ENCODE results near the gene FAM107B.

FAM107B gene

DNA sequence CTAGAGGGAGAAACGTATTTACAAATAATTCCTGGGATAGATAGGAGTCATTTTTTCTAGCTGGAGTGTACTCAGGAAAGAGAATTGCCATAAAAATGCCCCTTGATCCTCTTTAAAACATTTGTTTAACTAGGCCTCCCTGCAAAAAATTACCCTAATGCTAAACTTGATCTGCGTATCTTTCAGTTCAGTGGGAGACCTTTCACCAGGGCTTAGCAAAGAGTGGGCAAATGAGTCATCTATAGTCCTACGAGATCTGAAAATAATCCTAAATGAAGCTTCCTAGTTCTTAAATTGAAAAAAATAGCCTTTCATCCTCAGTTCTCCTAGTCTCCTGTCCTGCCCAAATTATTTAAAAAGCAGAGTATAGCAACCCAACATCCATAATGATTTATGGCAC lies 245.3 kb downstream of the FAM107B start:
- no peak for DNase-seq

DNA sequence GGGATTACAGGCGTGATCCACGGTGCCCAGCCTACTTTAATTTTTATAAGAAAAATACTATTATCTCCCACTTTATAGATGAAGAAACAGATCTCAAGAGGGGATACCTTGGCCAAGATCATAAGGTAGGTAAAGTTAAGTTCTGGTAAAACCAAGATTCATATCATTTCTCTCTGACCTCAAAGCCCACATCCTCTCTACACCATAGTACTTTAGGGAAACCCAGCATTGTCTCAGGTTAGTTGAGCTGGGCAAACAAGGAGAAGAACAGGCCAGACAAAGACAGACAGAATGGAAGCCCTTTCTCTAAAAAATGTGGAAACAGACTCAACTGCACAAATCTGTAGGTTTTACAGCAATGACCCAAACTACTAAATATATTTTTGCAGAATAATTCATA lies 246.2 kb downstream of the FAM107B start:
- no peak for DNase-seq

DNA sequence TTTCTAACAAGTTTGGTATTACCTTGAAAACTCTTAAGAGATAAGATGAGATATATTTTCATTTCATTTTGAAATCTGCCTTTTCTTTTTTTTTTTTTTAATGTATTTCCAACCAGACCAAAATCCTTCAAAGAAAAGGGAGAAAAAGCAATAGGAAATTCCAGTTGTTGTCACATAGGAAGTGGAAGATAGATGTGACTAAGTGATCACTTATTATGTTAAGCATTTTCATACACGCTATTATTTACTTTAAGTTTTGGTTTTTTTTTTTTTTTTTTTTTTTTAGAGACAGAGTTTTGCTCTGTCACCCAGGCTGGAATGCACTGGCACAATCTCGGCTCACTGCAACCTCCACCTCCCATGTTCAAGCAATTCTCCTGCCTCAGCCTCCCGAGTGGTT lies 246.8 kb downstream of the FAM107B start:
- no peak for DNase-seq

DNA sequence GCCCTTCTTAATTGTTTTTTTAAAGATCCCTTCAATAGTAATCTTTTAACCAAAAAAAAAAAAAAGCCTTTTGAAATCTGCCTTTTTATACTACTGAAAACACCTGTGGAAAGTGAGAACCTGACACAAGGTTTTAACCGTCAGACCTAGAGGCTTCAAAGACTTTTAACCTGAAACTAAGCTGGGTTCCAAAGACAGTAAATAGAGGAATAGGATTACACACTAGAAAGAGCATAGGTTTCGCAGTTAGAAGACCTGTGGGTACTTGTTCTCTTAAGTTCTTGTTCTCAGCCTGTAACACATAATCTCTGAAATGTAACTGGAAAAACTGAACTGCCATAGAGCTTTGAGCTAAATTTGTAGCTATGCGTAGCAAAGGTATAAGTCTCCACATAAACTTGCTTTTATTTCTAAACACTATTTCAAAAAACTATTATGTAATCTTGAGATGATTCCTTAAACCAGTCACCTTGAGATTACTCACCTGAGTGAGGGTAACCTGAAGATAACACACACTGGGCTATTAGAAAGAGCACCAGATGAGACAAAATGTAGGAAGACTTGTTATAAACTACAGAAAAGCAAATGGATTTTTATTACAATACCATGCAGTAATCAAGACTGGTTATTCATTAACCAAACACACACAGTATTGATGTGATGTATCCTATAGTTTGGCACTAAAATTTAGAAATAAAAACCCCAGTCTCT lies 247.4 kb downstream of the FAM107B start:
- DNase-seq: no peak

DNA sequence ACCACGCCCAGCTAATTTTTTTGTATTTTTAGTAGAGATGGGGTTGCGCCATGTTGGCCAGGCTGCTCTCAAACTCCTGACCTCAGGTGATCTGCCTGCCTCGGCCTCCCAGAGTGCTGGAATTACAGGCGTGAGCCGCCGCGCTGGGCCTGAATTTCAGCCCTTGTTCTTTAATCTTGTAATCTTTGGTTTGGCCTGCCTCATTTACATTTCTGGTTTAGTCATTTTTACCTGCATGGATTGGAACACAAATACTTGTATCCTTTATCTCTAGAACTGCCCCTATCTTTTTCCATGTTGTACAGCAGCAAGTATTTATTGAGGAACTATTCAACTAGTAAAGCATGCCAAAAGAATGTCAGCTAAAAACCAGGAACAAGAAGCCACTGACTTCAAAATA lies 248.4 kb downstream of the FAM107B start:
- no peak for DNase-seq

DNA sequence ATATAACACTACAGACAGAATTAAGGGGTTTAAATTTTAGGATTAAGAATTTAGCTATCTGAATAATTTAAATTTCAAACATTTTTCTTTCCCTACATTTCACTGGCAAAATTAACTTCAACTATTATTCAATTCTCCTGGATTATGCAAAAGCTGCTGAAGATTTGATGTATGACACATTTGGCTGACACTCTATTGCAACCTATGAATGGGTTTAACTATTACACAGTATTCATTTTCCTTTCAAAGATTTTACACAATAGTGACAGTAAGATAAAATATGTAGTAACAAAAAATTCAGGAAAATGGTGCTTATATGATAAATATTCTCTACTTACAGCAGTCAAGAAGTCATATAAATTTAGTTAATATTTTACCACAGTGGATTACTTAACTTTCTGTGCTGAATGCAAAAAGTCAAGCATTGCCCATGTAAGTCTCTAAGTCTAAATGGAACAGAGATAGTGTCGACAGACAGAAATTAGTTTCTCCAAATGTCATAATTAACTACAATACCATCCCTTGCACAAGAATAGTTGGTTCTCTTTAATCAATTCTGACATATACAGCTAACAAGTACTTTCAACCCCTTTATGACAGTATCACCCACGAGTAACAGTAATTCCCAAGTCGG lies 249.9 kb downstream of the FAM107B start:
- DNase-seq: no peak

DNA sequence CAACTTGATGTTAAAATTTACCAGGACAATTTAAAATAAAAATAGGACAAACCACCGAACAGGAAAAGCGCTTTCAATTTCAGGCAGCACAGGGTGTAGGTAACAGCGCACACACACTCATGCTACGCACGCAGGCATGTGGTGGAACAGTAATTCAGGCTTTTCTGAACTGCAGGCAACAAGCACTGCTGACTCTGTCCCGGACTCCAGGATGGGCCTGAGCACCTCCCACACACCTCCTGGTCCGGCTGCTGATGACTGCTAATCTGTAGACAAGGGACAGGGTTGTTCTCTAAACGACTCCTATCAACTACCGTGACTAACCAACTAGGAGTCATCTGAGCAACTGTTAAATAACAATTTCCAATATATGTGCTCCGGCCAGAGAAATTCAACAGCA lies 251.4 kb downstream of the FAM107B start:
- no peak for DNase-seq

DNA sequence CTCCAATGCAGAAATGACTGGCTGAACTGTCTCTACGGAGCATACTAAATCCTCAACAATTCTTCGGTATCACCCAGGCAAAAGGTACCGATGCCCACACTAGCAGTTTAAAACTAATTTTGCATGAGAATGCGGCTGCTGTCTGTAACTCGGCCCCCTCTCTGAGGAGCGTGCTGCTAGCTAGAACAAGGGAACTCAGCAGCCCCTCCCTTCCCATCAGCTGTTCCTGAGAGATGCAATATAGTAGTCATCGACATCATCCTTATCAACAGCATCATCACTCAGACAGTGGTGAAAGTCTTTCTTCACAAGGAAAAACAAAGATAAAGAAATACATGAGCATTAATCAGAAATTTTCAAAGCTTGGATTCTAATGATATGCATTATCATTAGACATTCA lies 254.9 kb downstream of the FAM107B start:
- DNase-seq: no peak

DNA sequence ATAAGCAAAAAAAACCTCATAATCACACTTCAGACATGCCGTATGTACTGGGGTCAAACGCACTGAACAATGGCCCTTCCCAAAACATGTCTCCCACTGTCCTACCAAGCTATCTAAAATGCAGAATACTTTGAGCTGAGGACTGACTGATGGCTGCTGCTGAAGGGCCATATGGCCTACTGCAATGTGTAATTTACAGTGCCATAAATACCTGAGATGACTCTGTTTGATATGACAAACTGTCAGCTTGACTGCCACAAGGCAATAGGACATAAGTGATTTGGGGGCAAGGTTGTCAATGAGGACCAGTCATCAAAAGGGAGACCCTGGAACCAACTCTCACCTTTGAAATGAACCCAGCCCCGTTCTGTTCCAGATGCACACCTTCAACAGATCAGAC lies 256.5 kb downstream of the FAM107B start:
- no peak for DNase-seq

DNA sequence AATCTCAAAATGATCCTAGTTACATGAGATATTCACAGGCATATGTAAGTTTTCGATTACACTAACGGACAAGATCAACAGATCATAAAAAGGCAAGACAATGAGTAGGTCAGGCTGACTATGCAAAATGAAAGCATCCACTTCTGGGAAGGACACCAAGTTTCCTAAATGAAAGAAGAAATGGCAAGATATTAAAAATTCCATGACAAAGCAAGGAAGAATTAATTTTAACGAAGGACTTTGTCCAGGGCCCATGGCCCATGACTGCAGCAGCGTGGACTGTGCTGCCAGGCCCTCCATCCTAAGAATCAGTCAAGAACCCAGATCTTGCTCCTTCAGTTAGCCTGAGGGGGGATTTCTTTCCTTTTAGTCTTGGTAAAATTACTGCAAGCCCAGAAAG lies 261.6 kb downstream of the FAM107B start:
- no peak for DNase-seq

DNA sequence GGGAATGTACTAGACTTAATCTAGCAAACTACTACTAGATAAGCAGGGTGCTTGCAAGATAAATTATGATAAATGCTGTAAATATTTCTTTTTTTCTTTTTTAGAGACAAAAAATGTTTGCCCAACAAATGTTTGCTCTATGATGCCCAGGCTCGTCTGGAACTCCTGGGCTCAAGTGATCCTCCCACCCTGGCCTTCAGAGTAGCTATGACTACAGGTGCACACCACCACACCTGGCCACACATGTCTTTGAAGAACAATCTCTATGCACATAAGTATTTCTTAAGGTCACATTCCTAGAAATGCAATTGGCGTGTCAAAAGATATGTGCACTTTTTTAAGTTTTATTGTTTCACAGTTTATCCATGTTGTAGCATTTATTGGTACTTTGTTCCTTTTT lies 264.4 kb downstream of the FAM107B start:
- DNase-seq: no peak

DNA sequence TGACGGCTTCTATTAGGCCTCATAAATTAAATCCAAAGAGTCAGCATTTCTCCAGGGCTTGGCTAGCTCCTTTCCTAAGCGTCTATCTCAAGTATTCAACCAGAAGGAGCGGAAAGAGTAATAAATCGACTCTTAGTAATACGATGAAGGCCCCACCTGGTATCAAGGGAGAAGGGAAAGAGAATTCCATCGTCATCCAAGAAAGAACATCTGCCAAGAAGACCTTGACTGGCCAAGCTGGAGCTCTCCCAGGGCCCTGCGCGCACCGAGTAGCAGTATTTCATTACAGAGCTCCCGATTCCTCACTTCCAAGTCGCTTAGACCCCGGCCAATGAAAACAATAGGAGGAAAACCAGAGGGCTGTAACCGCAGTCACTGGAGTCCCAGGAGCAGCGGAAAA lies 266.0 kb downstream of the FAM107B start:
- no peak for DNase-seq

DNA sequence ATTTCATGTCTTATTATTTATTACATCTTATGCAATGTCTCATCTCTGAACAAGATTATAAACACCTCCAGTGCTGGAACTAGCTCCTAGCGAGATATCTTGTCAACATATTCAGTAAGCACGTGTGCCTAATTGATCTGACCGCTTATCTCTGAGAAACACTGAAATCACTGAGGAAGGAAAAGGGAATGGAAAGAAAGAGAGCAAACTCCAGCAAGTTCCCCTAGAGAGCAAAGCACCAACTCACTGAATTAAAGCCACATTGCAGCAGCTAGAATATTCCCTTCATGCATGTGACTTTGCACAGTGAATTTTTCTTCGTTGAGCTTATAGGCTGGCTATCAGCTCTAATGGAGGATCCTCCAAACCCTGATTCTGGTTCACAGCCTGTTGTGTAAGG lies 266.9 kb downstream of the FAM107B start:
- DNase-seq: no peak

DNA sequence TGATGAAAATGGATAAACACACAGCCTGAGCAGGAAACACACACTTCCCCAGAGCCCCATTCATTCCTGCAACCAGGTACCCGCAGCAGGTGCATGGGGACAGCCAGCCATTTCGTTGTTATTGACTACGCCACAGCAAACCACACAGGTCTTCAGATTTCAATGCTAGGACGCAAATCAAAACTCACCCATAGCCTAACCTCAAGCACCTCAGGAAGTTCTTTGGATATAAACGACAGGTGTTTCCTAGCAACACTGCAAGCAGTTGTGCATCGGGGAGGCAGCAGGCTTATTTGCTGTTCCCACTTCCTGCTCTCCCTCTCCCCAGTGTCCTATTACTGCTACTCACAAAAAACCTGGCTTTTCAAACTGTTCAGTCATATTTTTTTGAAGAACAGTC lies 267.5 kb downstream of the FAM107B start:
- DNase-seq: no peak

DNA sequence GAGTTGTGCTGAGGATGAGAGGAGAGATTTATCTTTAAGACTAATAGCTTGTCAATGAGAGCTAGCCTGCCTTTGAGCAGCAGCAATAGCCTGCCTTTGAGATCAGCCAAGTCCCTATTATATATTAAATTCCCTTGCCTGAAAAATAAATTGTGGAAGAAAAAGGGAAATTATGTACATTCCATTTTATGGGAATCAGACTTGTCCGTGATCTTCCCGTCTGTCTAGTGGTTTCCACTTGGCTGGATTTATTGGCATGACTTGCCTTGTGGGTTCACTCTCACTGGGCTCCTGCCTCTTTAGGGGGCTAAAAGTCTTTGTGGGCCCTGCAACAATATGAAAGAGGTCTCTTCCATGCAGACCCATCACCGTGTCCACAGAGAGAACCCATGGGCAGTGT lies 272.3 kb downstream of the FAM107B start:
- peak; percentile 33 for DNase-seq

DNA sequence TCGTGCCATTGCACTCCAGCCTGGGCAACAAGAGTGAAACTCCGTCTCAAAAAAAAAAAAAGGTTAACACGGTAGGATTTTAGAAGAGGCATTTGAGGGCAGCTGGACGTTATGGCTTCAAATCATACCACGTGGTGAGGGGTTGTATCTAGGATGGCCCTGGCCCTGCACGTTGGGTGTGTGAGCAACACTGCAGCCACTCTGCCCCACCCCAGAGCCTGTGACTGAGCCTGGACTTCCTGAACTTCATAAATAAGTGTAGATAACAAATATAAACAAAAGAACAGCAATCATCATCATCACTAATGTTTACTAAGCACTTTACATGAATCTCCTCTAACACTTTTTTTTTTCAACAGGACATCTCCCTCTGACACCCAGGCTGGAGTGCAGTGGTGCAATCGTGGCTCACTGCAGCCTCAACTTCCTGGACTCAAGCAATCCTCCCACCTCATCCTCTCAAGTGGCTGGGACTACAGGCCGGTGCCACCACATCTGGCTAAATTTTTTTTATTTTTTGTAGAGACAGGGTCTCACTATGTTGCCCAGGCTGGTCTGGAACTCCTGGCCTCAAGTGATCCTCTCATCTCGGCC lies 274.4 kb downstream of the FAM107B start:
- DNase-seq: no peak

DNA sequence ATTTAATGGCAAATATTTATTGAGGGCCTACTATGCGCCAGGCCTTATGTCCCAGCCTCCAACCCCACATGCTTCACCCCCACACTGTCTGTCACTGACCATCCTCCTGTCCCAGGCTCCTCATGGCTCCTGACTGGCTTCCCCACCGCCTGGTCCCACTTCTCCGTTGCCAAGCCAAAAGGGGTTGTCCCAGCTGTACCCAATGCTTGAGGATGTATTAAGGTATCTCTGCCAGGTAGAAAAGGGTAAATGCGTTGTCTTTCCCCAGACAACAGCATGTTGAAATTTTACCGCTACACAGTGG lies 275.1 kb downstream of the FAM107B start:
- DNase-seq: no peak

DNA sequence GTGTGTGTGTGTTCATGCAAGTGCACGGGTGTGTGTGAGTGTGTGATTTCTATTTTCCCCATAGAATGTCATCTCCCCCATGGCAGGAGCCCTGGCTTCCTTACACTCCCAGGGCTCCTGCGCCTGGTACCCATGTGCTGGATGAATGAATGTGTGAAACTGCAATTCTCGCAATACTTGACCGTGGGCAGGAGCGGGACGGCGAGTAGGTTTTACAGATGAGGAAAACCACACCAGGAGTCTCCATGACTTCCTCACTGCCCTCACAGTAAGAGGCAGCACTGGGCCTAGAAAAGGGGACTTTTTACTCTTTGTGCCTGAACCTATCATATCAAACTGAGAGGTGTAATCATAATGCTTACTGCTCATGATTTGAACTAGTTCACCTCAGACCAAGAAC lies 276.4 kb downstream of the FAM107B start:
- no peak for DNase-seq

DNA sequence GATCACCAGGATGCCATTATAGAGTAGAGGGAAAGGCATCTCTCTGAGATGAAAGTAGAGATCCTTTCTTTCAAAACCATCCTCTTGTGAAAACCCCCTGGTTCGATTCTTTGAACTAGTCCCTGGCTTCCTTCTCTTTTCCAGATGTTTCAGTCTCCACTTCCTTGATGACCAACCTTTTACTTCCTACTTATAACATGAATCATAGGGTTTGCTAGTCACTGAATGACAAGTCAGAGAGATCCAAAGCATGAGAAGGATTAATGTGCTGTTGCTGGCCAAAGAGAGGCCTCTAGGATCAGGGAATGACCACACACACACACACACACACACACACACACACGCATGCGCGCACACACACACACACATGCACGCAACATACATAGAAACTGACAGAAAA lies 282.9 kb downstream of the FAM107B start:
- DNase-seq: no peak

DNA sequence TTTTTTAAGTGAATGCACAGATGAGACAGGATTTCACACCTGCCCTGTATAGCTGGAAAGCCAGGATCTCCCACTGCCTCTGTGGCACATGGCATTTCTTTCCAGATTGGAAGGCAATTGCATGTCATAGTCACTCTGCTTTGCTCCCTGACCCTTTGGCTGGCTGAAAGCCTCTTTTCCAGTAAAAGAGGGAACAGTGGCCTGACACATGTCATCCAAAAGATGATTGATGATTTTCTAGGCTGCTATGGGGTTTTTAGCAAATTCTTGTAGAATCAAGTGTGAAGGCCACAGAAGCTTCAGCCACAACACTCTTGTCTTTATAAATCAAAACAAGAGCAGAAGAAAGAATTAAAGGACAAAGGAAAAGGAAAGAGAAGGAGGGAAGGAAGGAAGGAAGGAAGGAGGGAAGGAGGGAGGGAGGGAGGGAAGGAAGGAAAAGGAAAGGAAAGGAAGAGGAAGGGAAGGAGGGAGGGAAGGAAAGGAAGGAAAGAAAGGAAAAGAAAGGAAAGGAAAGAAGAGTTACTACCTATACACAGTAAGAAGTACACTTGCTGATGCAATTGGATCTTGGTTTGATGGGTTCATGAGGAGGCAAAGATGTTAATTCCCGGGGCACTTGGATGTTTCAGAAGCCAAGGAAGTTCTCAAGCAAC lies 285.0 kb downstream of the FAM107B start:
- no peak for DNase-seq

DNA sequence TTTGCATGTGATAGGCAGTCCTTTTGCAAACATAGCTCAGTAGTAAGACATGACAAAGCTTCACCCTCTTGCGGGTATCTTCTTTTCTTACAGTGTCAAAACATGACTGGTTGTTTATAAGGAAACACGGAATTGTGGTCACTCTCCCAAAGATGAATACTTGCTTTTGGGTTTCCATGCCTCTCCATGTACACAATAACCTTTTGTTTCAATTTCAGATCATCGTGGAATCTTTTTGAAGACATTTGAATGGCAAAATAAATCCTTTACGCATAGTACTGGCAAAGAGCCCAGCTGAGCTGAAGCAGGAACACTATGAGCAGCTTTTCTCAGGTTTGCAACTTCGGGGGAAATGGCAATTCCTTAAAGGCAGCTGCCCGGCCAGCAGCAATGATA lies 287.2 kb downstream of the FAM107B start:
- no peak for DNase-seq

DNA sequence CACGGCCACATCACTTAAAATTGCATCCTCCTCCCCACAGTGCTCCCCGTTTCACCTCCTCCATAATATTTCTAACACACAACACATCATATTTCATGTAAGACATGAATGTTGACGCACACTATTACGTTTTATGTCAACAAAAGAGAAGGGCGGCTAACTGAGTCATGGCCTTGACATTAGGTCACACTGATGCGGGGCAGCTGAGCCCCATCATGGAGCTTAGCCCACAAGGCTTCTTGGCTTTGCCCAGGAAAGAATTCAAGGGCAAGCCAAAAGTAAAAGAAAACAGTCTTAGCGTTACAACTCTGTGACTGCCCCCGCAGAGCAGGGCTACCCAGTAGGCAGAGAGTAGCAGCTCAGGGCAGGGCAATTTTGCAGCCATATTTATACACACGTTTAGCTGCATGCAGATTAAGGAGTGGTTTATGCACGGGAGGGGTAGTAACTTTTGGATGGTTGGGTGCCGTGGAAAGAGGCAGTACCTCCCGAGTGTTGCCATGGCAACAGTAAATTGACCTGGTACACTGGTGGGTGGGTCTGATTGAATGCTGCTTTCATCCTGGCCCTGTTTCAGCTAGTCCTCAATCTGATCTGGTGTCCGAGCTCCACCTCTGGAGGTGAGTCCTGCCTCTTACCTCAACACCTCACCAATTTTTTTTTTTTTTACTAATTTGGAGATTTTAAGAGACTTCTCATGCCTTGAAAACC lies 287.8 kb downstream of the FAM107B start:
- no peak for DNase-seq

DNA sequence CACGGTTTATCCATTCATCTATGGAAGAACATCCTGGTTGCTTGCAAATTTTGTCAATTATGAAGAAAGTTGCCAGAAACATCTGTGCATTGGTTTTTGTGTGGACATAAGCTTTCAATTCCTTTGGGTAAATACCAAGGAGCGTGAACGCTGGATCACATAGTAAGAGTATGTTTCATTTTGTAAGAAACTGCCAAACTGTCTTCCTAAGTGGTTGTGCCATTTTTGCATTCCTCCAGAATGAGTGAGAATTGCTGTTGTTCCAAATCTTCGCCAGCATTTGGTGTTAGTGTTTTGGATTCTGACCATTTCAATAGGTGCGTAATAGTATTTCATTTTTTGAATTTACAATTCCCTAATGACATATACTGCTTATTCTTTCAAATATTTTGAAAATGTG lies 288.7 kb downstream of the FAM107B start:
- DNase-seq: no peak
